ENCODE measurements around the gene RNF32.
"Not testable (repeated sequence)": the region's sequence is repeated elsewhere in the genome, so short reads cannot be mapped to it uniquely, and the experiment has no call there.

The RNF32 gene

GRCh38 chr7:156676263-156676662, 35.7 kb downstream of the RNF32 start:
- DNase-seq = no peak

GRCh38 chr7:156677374-156678054, 36.9 kb downstream of the RNF32 start:
- no peak for DNase-seq

- DNase-seq = no peak
Observed at GRCh38 chr7:156680281-156680680, 39.7 kb downstream of the RNF32 start.

- no peak for DNase-seq
Observed at GRCh38 chr7:156682928-156683327, 42.4 kb downstream of the RNF32 start.

- no peak for DNase-seq
Observed at GRCh38 chr7:156684251-156684650, 43.7 kb downstream of the RNF32 start.

- DNase-seq = no peak
Observed at GRCh38 chr7:156684661-156685060, 44.1 kb downstream of the RNF32 start.

- DNase-seq = no peak
Observed at GRCh38 chr7:156691764-156692163, 51.2 kb downstream of the RNF32 start.

- DNase-seq = no peak
Observed at GRCh38 chr7:156692849-156693248, 52.3 kb downstream of the RNF32 start.

- DNase-seq = no peak
Observed at GRCh38 chr7:156693627-156694026, 53.1 kb downstream of the RNF32 start.

GRCh38 chr7:156697283-156697682, 56.7 kb downstream of the RNF32 start:
- not testable (repeated sequence) for DNase-seq

- DNase-seq = not testable (repeated sequence)
Observed at GRCh38 chr7:156698512-156698911, 57.9 kb downstream of the RNF32 start.

- DNase-seq = not testable (repeated sequence)
Observed at GRCh38 chr7:156701787-156702186, 61.2 kb downstream of the RNF32 start.

- no peak for DNase-seq
Observed at GRCh38 chr7:156702399-156702798, 61.8 kb downstream of the RNF32 start.

- no peak for DNase-seq
Observed at GRCh38 chr7:156703209-156703608, 62.6 kb downstream of the RNF32 start.

- no peak for DNase-seq
Observed at GRCh38 chr7:156703773-156704482, 63.4 kb downstream of the RNF32 start.

GRCh38 chr7:156722043-156722826, 81.7 kb downstream of the RNF32 start:
- no peak for DNase-seq

- DNase-seq = no peak
Observed at GRCh38 chr7:156725073-156725472, 84.5 kb downstream of the RNF32 start.

GRCh38 chr7:156725936-156726335, 85.4 kb downstream of the RNF32 start:
- no peak for DNase-seq
